ENCODE results near the gene TENT5C.

- no peak for TF ChIP-seq POLR2AphosphoS5 (IDR thresholded peaks at IDR 0.05; ENCODE audit: low read depth)
- TF ChIP-seq CTCF (IDR thresholded peaks at IDR 0.05; ENCODE audit: insufficient read depth, low read length), result no peak
- TF ChIP-seq REST (IDR thresholded peaks at IDR 0.05; ENCODE audit: insufficient replicate concordance, low read depth), result no peak
Observed at GRCh38 chr1:117591252-117591651, 14.6 kb upstream of the TENT5C start.
